HepG2 (cell line): Measurements from ENCODE around the gene OSGEPL1. TPM values are rescaled to one million over a fixed set of nuclear protein-coding genes. Genes with fewer than 3 reads are reported as not detected.

Source experiments
- ARID2 ChIP-seq: sonication (generic); formaldehyde crosslinking; IDR thresholded peaks from 2 replicates; pipeline ENCODE4 v1.8.1; 2022; ENCODE audit warnings: mild to moderate bottlenecking, missing genetic modification reagents, borderline replicate concordance
- ARNT ChIP-seq: fragments of 450-650 bp; IDR thresholded peaks from 2 replicates; pipeline ENCODE4 v1.6.1; 2017
- ATF1 ChIP-seq: IDR thresholded peaks from 2 replicates; pipeline ENCODE4 v1.6.1; 2016; ENCODE audit warnings: mild to moderate bottlenecking, control low read depth
- BCLAF1 ChIP-seq: fragments of 450-650 bp; IDR thresholded peaks from 2 replicates; pipeline ENCODE4 v1.6.1; 2017; ENCODE audit warnings: mild to moderate bottlenecking
- CBX5 ChIP-seq: sonication (generic); formaldehyde crosslinking; IDR thresholded peaks from 2 replicates; pipeline ENCODE4 v1.4.0; 2020; ENCODE audit warnings: missing genetic modification reagents, borderline replicate concordance
- CEBPG ChIP-seq: IDR thresholded peaks from 2 replicates; pipeline ENCODE4 v1.6.1; 2016
- CEBPZ ChIP-seq: IDR thresholded peaks from 2 replicates; pipeline ENCODE4 v1.6.1; 2012; ENCODE audit warnings: low read length, improper control_type of control experiment
- CTCF ChIP-seq: sonication (generic); formaldehyde crosslinking; IDR thresholded peaks from 2 replicates; pipeline ENCODE4 v1.5.0; 2020; ENCODE audit warnings: mild to moderate bottlenecking, missing genetic modification reagents, moderate library complexity
- FOXO4 ChIP-seq: sonication (generic); formaldehyde crosslinking; conservative IDR thresholded peaks from 2 replicates; pipeline ENCODE4 v1.8.1; 2023; ENCODE audit warnings: missing genetic modification reagents
- GATAD1 ChIP-seq: IDR thresholded peaks from 2 replicates; pipeline ENCODE4 v1.6.1; 2016; ENCODE audit warnings: missing genetic modification reagents, missing compliant biosample characterization
- HNRNPH1 ChIP-seq: fragments of 200-400 bp; formaldehyde crosslinking; optimal IDR thresholded peaks from 2 replicates; pipeline ENCODE3; 2017; ENCODE audit warnings: mild to moderate bottlenecking, low read depth, low read length
- JDP2 ChIP-seq: sonication (generic); formaldehyde crosslinking; IDR thresholded peaks from 2 replicates; pipeline ENCODE4 v1.8.1; 2022; ENCODE audit warnings: missing genetic modification reagents, borderline replicate concordance
- NAIF1 ChIP-seq: sonication (generic); formaldehyde crosslinking; IDR thresholded peaks from 2 replicates; pipeline ENCODE4 v1.5.0; 2020; ENCODE audit warnings: mild to moderate bottlenecking, missing genetic modification reagents, borderline replicate concordance
- NFE2 ChIP-seq: sonication (generic); formaldehyde crosslinking; IDR thresholded peaks from 2 replicates; pipeline ENCODE4 v1.4.0; 2020; ENCODE audit warnings: missing genetic modification reagents
- RNF219 ChIP-seq: sonication (generic); formaldehyde crosslinking; IDR thresholded peaks from 2 replicates; pipeline ENCODE4 v1.5.0; 2020; ENCODE audit warnings: mild to moderate bottlenecking, missing genetic modification reagents
- ZNF10 ChIP-seq: sonication (generic); formaldehyde crosslinking; IDR thresholded peaks from 2 replicates; pipeline ENCODE4 v1.4.0; 2020; ENCODE audit warnings: mild to moderate bottlenecking, low read depth, missing genetic modification reagents, borderline replicate concordance
- ZSCAN9 ChIP-seq: IDR thresholded peaks from 2 replicates; pipeline ENCODE4 v1.6.1; 2016; ENCODE audit warnings: borderline replicate concordance
- polyA plus RNA-seq, 8 experiments: library from polyadenylated mRNA; depleted of rRNA in 3 of 8; stranded (reverse) in 7 of 8; unstranded in 1 of 8; fragments of >200 nt; fragmentation: Illumina TruSeq in 4 of 8; extraction: Trizol in 4 of 8; gene quantifications; 2 replicates each; pipeline versions ENCODE4 v1.2.1 to v1.2.3, GENCODE V29; 2011 to 2016; ENCODE audit warnings: low read depth in 4 of 8, missing spikeins in 1 of 8, mixed read lengths in 1 of 8; ENCODE audit not compliant: insufficient read depth in 1 of 8
- total RNA-seq, 5 experiments: library from RNA; depleted of rRNA; stranded (reverse); fragments of >200 nt; fragmentation: Illumina TruSeq; extraction: Trizol; gene quantifications; 2 replicates each; pipeline ENCODE4 v1.2.3, GENCODE V29; 2016; ENCODE audit warnings: low read depth in 1 of 5

Gene OSGEPL1
- total and polyA plus RNA-seq, 2 of the 13 experiments (the other 11 are each of a cell fraction or from before 2014, with no cell fraction given): 10.2 to 10.8 TPM

- TF ChIP-seq FOXO4 (CRISPR knock-in tag): no peak
- no peak for TF ChIP-seq BCLAF1
- TF ChIP-seq JDP2 (CRISPR knock-in tag): peak; percentile 62; the same call in 1 of the 2 replicates
- TF ChIP-seq ARID2 (CRISPR knock-in tag): peak; percentile 100
- TF ChIP-seq GATAD1 (CRISPR knock-in tag): peak; percentile 82
- peak; percentile 79; the same call in 1 of the 2 replicates for TF ChIP-seq ATF1 (CRISPR knock-in tag)
- TF ChIP-seq CBX5 (CRISPR knock-in tag): 0 out of 2 replicates have a peak, but pooled peaks have one; percentile 42
- 0 out of 2 replicates have a peak, but pooled peaks have one; percentile 9 for TF ChIP-seq CEBPG (CRISPR knock-in tag)
- no peak; the same call in 1 of the 2 replicates for TF ChIP-seq CTCF (CRISPR knock-in tag)
- peak; percentile 100 for TF ChIP-seq NAIF1
- TF ChIP-seq NFE2 (CRISPR knock-in tag): no peak; the same call in 1 of the 2 replicates
- TF ChIP-seq CEBPZ: no peak
- peak; percentile 16; the same call in 1 of the 2 replicates for TF ChIP-seq ZSCAN9 (CRISPR knock-in tag)
- no peak for TF ChIP-seq ARNT
- peak; percentile 87; the same call in 1 of the 2 replicates for TF ChIP-seq RNF219 (CRISPR knock-in tag)
- TF ChIP-seq HNRNPH1: peak; percentile 96
- TF ChIP-seq ZNF10 (CRISPR knock-in tag): no peak
Measured at GRCh38 chr2:189783927-189784867, 21.6 kb upstream of the OSGEPL1 start, which contains the start of the genes ORMDL1 and PMS1 (continued).
